Common myeloid progenitor, CD34-positive (primary cell): ENCODE data around the gene ASTN2.

Experiments
- CTCF ChIA-PET: fragments of 350-600 bp; sonication (Branson Sonifier 250); formaldehyde crosslinking; loops from one replicate; lab custom pipeline; 2021; ENCODE audit warnings: antibody characterized with exemption; lab: Charles Lee
- POLR2A ChIA-PET: fragments of 350-600 bp; sonication (Branson Sonifier 250); formaldehyde crosslinking; loops from one replicate; lab custom pipeline; 2021; ENCODE audit warnings: antibody characterized with exemption; lab: Charles Lee
- DNase-seq, 3 donors: peaks; one replicate each; pipeline versions ENCODE4 v3.0.0 to v3.0.0-alpha.2; 2013
- H3K27ac ChIP-seq, 2 experiments: 1 replicate in 1 of 2; 2 replicates in 1 of 2; pipeline ENCODE4 v1.7.0; 2013; ENCODE audit warnings: inconsistent platforms in 2 of 2, low read length in 2 of 2, mild to moderate bottlenecking in 2 of 2, low read depth in 1 of 2, moderate library complexity in 1 of 2; ENCODE audit not compliant: severe bottlenecking in 2 of 2, insufficient read depth in 1 of 2, poor library complexity in 1 of 2
- H3K27me3 ChIP-seq, 5 experiments: replicated peaks in 2 of 5; 1 replicate in 3 of 5; 2 replicates in 2 of 5; pipeline versions ENCODE4 v1.6.1 to v1.7.0; 2013; ENCODE audit warnings: low read length in 4 of 5, mild to moderate bottlenecking in 2 of 5, moderate library complexity in 2 of 5, inconsistent platforms in 1 of 5; ENCODE audit not compliant: insufficient read depth in 5 of 5, control insufficient read depth in 4 of 5
- H3K36me3 ChIP-seq, 4 experiments: 1 replicate in 2 of 4; 2 replicates in 2 of 4; pipeline versions ENCODE4 v1.6.1 to v1.7.0; 2013; ENCODE audit warnings: low read length in 3 of 4, control low read depth in 1 of 4, mild to moderate bottlenecking in 1 of 4; ENCODE audit not compliant: control insufficient read depth in 4 of 4, insufficient read depth in 4 of 4
- H3K4me1 ChIP-seq, 4 experiments: 1 replicate in 3 of 4; 2 replicates in 1 of 4; pipeline versions ENCODE4 v1.6.1 to v1.7.1; 2013; ENCODE audit warnings: low read length in 3 of 4, mild to moderate bottlenecking in 3 of 4, control low read depth in 1 of 4, inconsistent platforms in 1 of 4, moderate library complexity in 1 of 4; ENCODE audit not compliant: control insufficient read depth in 4 of 4, insufficient read depth in 4 of 4; ENCODE audit errors: control extremely low read depth in 1 of 4
- H3K4me3 ChIP-seq, 7 experiments: 1 replicate in 4 of 7; 2 replicates in 3 of 7; pipeline versions ENCODE4 v1.5.1 to v1.7.0; 2013; ENCODE audit warnings: mild to moderate bottlenecking in 7 of 7, low read length in 6 of 7, moderate library complexity in 6 of 7, inconsistent platforms in 2 of 7, low read depth in 2 of 7, control low read depth in 1 of 7; ENCODE audit not compliant: insufficient read depth in 4 of 7, control insufficient read depth in 1 of 7; ENCODE audit errors: extremely low read depth in 1 of 7
- H3K9me3 ChIP-seq, 5 experiments: 1 replicate in 4 of 5; 2 replicates in 1 of 5; pipeline versions ENCODE4 v1.6.1 to v1.7.1; 2013; ENCODE audit warnings: low read length in 4 of 5, mild to moderate bottlenecking in 2 of 5, inconsistent platforms in 1 of 5, low read depth in 1 of 5, moderate library complexity in 1 of 5; ENCODE audit not compliant: control insufficient read depth in 4 of 5, insufficient read depth in 2 of 5; ENCODE audit errors: control extremely low read depth in 1 of 5
- WGBS: methylation state at CpG from one replicate; pipeline ENCODE4 v1.1.5; 2013; ENCODE audit not compliant: insufficient coverage; 5-methylcytosine and 5-hydroxymethylcytosine counted together

ASTN2 gene

GRCh38 chr9:116767219-116767618 lies 647.6 kb downstream of the ASTN2 start:
- Histone ChIP-seq H3K27ac (no peak overlapping the region), H3K36me3 (no peaks in the 10 kb centered on the region), H3K4me1 (no peaks in the 10 kb centered on the region), H3K9me3 (no peaks in the 10 kb centered on the region), H3K4me3 (no peak overlapping the region), H3K27me3 (peaks cover 0 to 2% (median 0%) of the 10 kb centered on the region in 5 experiments)
- ChIA-PET CTCF (no interaction called here), POLR2A (interaction anchor here (0.8 kb wide), 1 partner anchor 8 kb away, joined by 3 read pairs; no protein-coding TSS in a partner anchor)
- no peak for DNase-seq
- 86% methylated on average over 7 of the region's 8 CpGs for WGBS

- H3K27me3 ChIP-seq, result peaks cover 0 to 5% (median 0%) of the 10 kb centered on the region in 5 experiments
- no peaks in the 10 kb centered on the region for H3K36me3 ChIP-seq
- POLR2A ChIA-PET, result no interaction called here
- no peaks in the 10 kb centered on the region for H3K9me3 ChIP-seq
- CTCF ChIA-PET, result no interaction called here
- H3K4me3 ChIP-seq, result no peak overlapping the region
- 80% methylated on average over 4 of the region's 5 CpGs for WGBS
- no peak for DNase-seq
- H3K4me1 ChIP-seq, result no peaks in the 10 kb centered on the region
- no peak overlapping the region for H3K27ac ChIP-seq
Observed at GRCh38 chr9:116765011-116765410, 649.8 kb downstream of the ASTN2 start.

DNA sequence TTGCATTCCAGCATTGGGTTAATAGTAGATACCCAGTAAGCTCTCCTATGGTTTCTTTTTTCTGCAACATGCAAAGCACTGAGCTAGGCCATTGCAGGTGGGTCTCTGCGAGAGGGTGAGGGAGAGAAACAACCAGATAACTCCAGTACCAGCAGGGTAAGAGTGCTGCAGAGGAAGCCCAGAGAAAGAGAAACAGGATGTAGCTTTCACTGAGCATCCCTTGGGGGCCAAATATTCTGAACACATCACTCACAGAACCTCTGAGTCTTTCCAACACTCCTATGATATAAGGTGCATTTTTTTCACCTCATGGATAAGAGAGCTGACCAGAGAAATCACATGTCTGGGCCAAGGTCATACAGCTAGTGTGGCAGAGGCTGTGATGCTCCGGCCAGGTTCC lies 651.1 kb downstream of the ASTN2 start:
- H3K27me3 ChIP-seq, result peaks cover 0 to 5% (median 0%) of the 10 kb centered on the region in 5 experiments
- no peaks in the 10 kb centered on the region for H3K4me1 ChIP-seq
- ChIA-PET CTCF (interaction anchor here (1.2 kb wide), 1 partner anchor 26 kb away, joined by 3 read pairs; no protein-coding TSS in a partner anchor), POLR2A (interaction anchor here (0.6 kb wide), 1 partner anchor 28 kb away, joined by 3 read pairs; no protein-coding TSS in a partner anchor)
- DNase-seq, result no peak
- no peak overlapping the region for H3K27ac ChIP-seq
- WGBS, result 100% methylated on average over 1 of the region's 2 CpGs
- H3K9me3 ChIP-seq, result no peaks in the 10 kb centered on the region
- no peaks in the 10 kb centered on the region for H3K36me3 ChIP-seq
- no peak overlapping the region for H3K4me3 ChIP-seq

GRCh38 chr9:116760636-116761035 lies 654.2 kb downstream of the ASTN2 start:
- DNase-seq, result no peak
- H3K36me3 ChIP-seq, result no peaks in the 10 kb centered on the region
- peaks cover 0 to 5% (median 0%) of the 10 kb centered on the region in 5 experiments for H3K27me3 ChIP-seq
- H3K9me3 ChIP-seq, result peaks cover 0 to 2% (median 0%) of the 10 kb centered on the region in 5 experiments
- no peak overlapping the region for H3K27ac ChIP-seq
- ChIA-PET CTCF (interaction anchor here (1.7 kb wide), 1 partner anchor 10 kb away, joined by 5 read pairs; no protein-coding TSS in a partner anchor), POLR2A (no interaction called here)
- WGBS, result 40% methylated on average over 1 of the region's 5 CpGs
- H3K4me3 ChIP-seq, result no peak overlapping the region
- H3K4me1 ChIP-seq, result peaks cover 0 to 5% (median 2%) of the 10 kb centered on the region in 4 experiments

DNA sequence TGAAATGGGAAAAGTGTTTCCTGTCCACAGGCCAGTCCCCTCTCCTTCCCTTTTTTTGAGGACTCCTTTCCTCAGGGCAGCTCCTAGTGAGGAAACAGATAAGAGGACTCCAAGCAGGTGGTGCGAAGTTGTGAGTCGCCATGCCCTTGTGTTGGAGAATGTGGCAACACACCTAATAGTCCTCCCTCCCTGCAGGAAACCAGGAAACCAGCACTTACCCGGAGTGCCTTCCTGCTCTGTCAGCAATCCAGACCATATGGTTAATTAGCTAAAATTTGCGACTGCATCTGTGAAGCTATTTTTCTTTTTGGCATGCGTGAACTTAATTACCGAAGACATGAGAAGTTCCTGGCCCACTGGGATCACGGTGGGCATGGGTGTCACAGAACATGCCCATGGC lies 657.8 kb downstream of the ASTN2 start:
- POLR2A ChIA-PET, result no interaction called here
- peaks cover 0 to 5% (median 2%) of the 10 kb centered on the region in 4 experiments for H3K4me1 ChIP-seq
- peak in 1 of 3 donors; percentile 6 for DNase-seq
- H3K27me3 ChIP-seq, result peaks cover 0 to 3% (median 0%) of the 10 kb centered on the region in 5 experiments
- H3K36me3 ChIP-seq, result no peaks in the 10 kb centered on the region
- H3K9me3 ChIP-seq, result peaks cover 0 to 3% (median 0%) of the 10 kb centered on the region in 5 experiments
- CTCF ChIA-PET, result no interaction called here
- H3K4me3 ChIP-seq, result no peak overlapping the region
- H3K27ac ChIP-seq, result no peak overlapping the region
- WGBS, result 0% methylated on average over 4 of the region's 7 CpGs

DNA sequence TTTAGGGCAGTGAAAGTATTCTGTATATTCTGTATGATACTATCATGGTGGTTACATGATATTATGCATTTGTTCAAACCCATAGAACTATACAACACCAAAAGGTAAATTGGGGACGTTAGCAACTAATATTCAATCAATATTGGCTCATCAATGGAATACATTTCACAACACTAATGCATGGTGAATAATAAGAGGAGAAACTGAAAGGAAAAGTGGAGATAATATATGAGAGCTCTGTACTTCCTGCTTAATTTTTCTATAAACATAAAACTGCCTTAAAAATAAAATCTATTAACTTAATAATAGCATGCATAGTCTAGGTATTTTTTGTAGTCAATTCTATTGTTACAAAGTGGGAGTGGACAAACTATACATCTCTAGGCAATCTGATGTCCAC lies 661.5 kb downstream of the ASTN2 start:
- Histone ChIP-seq H3K9me3 (peaks cover 0 to 3% (median 0%) of the 10 kb centered on the region in 5 experiments), H3K27ac (no peak overlapping the region), H3K36me3 (no peaks in the 10 kb centered on the region), H3K4me1 (peaks cover 0 to 5% (median 2%) of the 10 kb centered on the region in 4 experiments), H3K27me3 (peaks cover 0 to 2% (median 0%) of the 10 kb centered on the region in 5 experiments), H3K4me3 (no peak overlapping the region)
- WGBS, result no CpG with 5 or more reads among the region's 1 CpG
- ChIA-PET POLR2A (no interaction called here), CTCF (no interaction called here)
- no peak for DNase-seq

GRCh38 chr9:116750510-116750909 lies 664.3 kb downstream of the ASTN2 start:
- DNase-seq, result no peak
- Histone ChIP-seq H3K4me3 (no peak overlapping the region), H3K27ac (no peak overlapping the region), H3K4me1 (no peaks in the 10 kb centered on the region), H3K36me3 (no peaks in the 10 kb centered on the region), H3K27me3 (peaks cover 0 to 2% (median 0%) of the 10 kb centered on the region in 5 experiments), H3K9me3 (no peaks in the 10 kb centered on the region)
- ChIA-PET CTCF (interaction anchor here (1.2 to 2.0 kb wide), 2 partner anchors 10 to 14 kb away, joined by 3 to 5 read pairs; no protein-coding TSS in a partner anchor), POLR2A (no interaction called here)
- no CpG with 5 or more reads among the region's 2 CpGs for WGBS
